Esophagus (tissue), 2 donors: ENCODE data around the gene MCEMP1. TPM values are rescaled to one million over a fixed set of nuclear protein-coding genes. Genes with fewer than 3 reads are reported as not detected.
A peak's percentile ranks its signal among the peaks of the same experiment; 100 is the strongest.

ENCODE experiments used
- H3K27ac ChIP-seq, 2 donors: one replicate each; pipeline ENCODE4 v1.5.1; 2013; ENCODE audit warnings: low read depth in 2 of 2, mild to moderate bottlenecking in 2 of 2, inconsistent platforms in 1 of 2, low read length in 1 of 2, moderate library complexity in 1 of 2
- H3K27me3 ChIP-seq, 2 donors: one replicate each; pipeline ENCODE4 v1.6.1; 2013; ENCODE audit warnings: low read length in 2 of 2, control low read depth in 1 of 2, mild to moderate bottlenecking in 1 of 2; ENCODE audit not compliant: insufficient read depth in 2 of 2, control insufficient read depth in 1 of 2
- H3K36me3 ChIP-seq, 2 donors: one replicate each; pipeline ENCODE4 v1.6.1; 2013; ENCODE audit warnings: low read length in 1 of 2; ENCODE audit not compliant: control insufficient read depth in 2 of 2, insufficient read depth in 2 of 2
- H3K4me1 ChIP-seq, 2 donors: one replicate each; pipeline ENCODE4 v1.6.1; 2013; ENCODE audit warnings: low read length in 1 of 2; ENCODE audit not compliant: control insufficient read depth in 2 of 2, insufficient read depth in 2 of 2
- H3K4me3 ChIP-seq, 2 donors: one replicate each; pipeline ENCODE4 v1.5.1; 2013; ENCODE audit warnings: low read length in 2 of 2, mild to moderate bottlenecking in 2 of 2, low read depth in 1 of 2, moderate library complexity in 1 of 2
- H3K9me3 ChIP-seq, 2 donors: one replicate each; pipeline ENCODE4 v1.6.1; 2013; ENCODE audit warnings: mild to moderate bottlenecking in 2 of 2, low read depth in 1 of 2, low read length in 1 of 2, moderate library complexity in 1 of 2; ENCODE audit not compliant: control insufficient read depth in 2 of 2, insufficient read depth in 1 of 2
- WGBS, 2 donors: extraction: QIAGEN DNeasy Blood & Tissue Kit; methylation state at CpG; one replicate each; pipeline ENCODE4 v1.1.7; 2013; 5-methylcytosine and 5-hydroxymethylcytosine counted together
- polyA plus RNA-seq, 2 donors: library from polyadenylated mRNA; stranded (reverse); fragments of 200-250 nt; gene quantifications; one replicate each; pipeline ENCODE4 v1.2.3, GENCODE V29; 2013
- donor health status: healthy with polysubstance abuse.
- donor health status: Bipolar disorder and iron deficiency.

The MCEMP1 gene
- polyA plus RNA-seq, 2 donors = 0.09 to 0.53 TPM

DNA sequence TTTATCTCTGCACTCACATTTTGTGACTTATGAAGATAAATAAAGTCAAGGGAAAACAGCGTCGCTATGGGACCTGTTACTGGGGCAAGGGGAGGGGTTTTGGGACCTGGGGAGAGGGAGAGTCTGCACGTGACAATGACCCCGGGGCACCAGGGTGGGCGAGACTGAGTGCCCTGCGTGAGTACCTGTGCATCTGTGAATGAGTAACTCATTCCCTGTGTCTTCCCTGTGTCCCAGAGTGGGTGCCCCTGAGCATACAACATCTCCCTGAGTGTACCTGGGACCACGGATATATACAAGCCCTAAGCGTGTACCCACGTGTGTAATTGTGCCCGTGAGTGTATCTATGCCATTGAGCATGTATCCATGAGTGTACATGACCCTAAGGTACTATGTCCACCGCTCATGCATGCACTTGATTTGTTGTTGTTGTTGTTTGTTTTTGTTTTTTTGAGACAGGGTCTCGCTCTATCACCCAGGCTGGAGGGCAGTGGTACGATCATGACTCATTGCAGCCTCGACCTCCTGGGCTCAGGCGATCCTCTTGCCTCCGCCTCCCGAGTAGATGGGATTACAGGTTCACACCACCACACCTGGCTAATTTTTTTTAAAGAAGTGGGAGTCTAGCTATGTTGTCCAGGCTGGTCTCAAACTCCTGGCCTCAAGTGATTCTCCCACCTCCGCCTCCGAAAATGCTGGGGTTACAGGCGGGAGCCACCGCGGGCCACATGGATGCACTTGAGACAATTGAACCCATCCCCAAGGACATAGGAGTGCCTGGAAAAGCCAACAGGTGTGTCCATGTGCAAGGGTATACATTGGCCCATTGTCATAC lies 3.1 kb downstream of the MCEMP1 start:
- Histone ChIP-seq H3K27ac (no peak overlapping the region), H3K9me3 (no peaks in the 10 kb centered on the region), H3K4me3 (peak overlapping the region; percentile 95 to 99), H3K27me3 (no peaks in the 10 kb centered on the region), H3K4me1 (peaks cover 0 to 21% of the 10 kb centered on the region in 2 donors), H3K36me3 (peaks cover 0 to 10% of the 10 kb centered on the region in 2 donors)
- 39 to 40% methylated on average over 22 of the region's 22 CpGs for WGBS, 2 donors

DNA sequence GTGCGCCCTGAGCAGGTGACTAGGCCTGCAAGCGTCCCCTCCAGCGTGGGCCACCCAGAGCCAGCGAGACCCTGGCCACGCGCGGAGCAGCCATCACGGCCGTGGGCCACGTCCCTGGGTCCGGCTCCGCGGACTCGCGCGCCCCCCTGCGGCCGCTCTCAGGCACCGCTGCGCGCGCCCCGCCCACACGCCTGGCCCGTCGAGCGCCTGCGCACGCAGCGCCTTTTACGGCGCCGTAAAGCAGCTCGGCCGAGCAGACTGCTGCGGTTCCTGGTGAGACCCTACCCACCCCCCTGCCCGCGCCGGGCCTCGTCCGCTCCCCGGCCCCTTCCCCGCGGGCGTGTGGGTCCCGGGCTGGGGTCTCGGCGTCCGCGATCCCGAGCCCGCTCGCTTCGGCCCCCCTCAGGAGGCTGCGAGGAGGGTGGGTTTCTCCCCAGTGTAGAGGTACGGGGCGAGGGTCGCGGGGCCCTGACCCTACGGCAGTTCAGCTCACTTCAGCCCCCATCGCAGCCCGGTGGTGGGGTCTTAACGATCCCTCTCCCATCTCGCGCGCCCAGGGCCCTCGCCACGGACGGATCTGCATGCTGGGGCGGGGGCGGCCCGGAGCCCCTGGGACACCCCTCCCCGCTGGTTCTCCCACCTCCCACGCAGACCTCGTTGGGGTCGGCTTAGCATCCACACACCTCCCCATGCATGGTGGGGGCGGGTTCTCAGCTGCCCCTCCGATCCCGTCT lies 3.9 kb downstream of the MCEMP1 start, which contains the start of gene TRAPPC5:
Gene TRAPPC5 (plus strand): TSS at position 228 of the 734 bp plus-strand sequence. CDS start 1,421 bp downstream, outside the sequence.
- H3K27me3 ChIP-seq = no peaks in the 10 kb centered on the region
- H3K4me1 ChIP-seq = peaks cover 0 to 21% of the 10 kb centered on the region in 2 donors
- peaks cover 0 to 10% of the 10 kb centered on the region in 2 donors for H3K36me3 ChIP-seq
- H3K9me3 ChIP-seq = no peaks in the 10 kb centered on the region
- peak within 1 kb of the TSS; percentile 95 to 99 for H3K4me3 ChIP-seq
- peak within 1 kb of the TSS; percentile 66 to 77 for H3K27ac ChIP-seq
- 0 to 1% methylated on average over 65 to 79 of the region's 79 CpGs for WGBS, 2 donors

DNA sequence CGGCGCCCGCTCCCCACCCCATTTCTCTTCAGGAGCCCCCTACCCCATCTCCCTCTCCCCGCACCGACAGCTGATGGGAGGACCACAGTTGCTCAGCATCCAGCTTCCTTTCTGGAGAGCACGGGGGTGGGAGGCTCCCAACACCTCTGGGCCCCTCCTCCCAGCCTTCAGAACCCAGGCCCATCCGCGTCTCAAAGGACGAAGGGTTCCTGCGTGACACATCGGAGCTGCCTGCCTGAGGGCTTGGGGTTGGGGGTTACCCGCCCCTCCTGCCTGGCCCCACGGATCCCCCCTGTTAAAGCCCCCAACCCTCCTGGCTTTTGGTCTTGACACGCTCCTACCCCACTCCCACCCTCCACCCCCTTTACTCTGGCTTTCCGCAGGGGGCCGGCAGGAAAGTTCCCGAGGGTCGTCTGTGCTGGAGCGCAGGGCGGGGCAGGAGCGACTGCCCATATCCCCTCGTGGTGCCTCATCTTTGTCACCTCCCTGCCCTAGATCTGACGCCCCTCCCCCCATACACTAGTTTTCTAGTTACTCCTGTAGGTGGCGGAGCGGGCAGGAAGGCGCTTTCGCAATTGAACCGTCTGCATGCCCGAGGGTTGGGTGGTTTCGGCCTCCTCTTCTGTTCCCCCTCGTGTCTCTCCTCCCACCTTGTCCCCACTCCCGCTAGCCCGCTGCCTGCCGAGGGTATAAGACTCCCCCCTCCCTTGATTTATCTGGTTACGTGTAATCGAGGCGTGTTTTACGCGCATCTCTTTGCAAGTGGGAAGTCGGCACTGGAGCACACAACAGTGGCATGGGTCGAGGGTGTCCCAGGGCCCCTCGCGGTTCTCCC lies 4.7 kb downstream of the MCEMP1 start:
- Histone ChIP-seq H3K9me3 (no peaks in the 10 kb centered on the region), H3K4me1 (peaks cover 0 to 21% of the 10 kb centered on the region in 2 donors), H3K4me3 (peak overlapping the region; percentile 95 to 99), H3K27me3 (no peaks in the 10 kb centered on the region), H3K36me3 (peaks cover 0 to 10% of the 10 kb centered on the region in 2 donors), H3K27ac (peak overlapping the region; percentile 66 to 77)
- 3 to 6% methylated on average over 43 of the region's 43 CpGs for WGBS, 2 donors

DNA sequence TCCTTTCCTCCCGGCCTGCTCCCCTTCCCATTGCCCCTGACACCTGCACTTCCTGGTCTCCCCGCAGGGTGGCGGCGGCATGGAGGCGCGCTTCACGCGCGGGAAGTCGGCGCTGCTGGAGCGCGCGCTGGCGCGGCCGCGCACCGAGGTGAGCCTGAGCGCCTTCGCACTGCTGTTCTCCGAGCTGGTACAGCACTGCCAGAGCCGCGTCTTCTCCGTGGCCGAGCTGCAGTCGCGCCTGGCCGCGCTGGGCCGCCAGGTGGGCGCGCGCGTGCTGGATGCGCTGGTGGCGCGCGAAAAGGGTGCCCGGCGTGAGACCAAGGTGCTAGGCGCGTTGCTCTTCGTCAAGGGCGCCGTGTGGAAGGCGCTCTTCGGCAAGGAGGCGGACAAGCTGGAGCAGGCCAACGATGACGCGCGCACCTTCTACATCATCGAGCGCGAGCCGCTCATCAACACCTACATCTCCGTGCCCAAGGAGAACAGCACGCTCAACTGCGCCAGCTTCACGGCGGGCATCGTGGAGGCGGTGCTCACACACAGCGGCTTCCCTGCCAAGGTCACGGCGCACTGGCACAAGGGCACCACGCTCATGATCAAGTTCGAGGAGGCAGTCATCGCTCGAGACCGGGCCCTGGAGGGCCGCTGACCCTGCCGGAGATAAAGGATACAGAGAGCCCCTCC lies 5.4 kb downstream of the MCEMP1 start:
- Histone ChIP-seq H3K27ac (no peak overlapping the region), H3K4me3 (peak overlapping the region in 1 of 2 donors; percentile 95), H3K27me3 (no peaks in the 10 kb centered on the region), H3K9me3 (no peaks in the 10 kb centered on the region), H3K4me1 (peaks cover 0 to 21% of the 10 kb centered on the region in 2 donors), H3K36me3 (peaks cover 0 to 10% of the 10 kb centered on the region in 2 donors)
- 83 to 84% methylated on average over 74 of the region's 74 CpGs for WGBS, 2 donors

DNA sequence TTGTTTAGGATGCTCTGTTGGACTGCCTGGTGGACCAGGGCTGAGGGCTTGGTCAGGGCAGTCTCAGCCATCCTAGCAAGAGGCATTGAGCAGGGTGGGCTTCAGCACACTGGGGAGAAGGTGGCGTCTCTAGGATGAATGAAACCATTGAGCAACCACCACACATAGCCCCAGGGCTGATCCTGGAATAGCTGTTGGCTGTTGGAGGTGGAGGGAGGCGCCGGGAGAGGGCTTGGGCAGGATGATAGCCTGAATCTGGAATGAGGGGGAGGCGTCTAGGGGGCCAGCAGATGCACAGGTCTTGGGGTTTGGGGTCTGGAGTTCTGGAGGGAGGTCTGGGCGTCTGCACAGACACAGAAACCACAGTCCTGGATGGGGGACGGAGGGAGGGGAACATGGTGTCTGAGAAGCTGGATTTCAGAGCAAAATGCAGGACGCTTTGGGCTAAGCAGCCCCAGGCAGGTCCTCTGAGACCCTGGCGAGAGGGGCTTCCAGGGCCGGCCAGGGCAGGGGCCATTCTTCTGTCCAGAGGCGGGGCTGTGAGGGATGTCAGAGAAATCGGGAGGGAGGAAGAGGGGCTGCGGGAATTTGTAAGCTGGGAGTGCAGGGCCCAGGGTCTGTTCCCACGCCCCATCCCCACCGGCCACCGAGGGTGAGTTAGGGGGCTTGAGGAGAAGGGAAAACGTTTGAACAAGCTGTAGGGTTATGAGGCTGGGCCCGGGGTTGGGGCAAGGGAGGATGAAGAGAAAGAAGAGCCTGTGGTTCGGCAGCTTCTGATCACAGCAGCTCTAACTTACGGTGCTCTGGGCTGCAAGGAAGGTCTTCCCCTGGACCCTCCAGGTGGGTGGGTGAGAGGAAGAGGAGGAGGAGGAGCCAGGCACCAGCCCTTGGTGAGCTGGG lies 8.9 kb downstream of the MCEMP1 start:
- Histone ChIP-seq H3K4me1 (peaks cover 0 to 12% of the 10 kb centered on the region in 2 donors), H3K9me3 (peaks cover 0 to 2% of the 10 kb centered on the region in 2 donors), H3K27me3 (no peaks in the 10 kb centered on the region), H3K4me3 (no peak overlapping the region), H3K36me3 (peaks cover 0 to 10% of the 10 kb centered on the region in 2 donors), H3K27ac (no peak overlapping the region)
- WGBS, 2 donors = 43% methylated on average over 19 of the region's 19 CpGs

DNA sequence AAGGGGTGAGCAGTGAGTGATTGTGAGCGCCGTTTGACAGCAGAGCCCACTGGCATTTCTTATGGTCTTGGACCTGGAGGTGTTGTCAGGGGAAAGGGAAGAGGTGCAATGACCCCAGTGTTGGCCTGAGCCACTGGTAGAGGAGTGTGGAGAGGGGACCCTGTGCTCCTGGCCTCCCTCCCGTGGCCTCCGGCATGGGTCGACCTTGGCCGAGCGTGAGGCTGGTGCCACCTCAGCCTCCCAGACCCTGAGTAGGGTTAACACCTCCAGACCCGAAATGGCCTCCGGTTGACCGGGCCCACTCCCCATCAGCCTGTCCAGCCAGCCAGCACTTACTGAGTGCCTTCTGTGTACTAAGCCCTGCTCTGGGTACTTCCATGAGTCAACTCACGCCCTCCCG lies 10.3 kb downstream of the MCEMP1 start:
- H3K27ac ChIP-seq = no peak overlapping the region
- H3K4me1 ChIP-seq = peaks cover 0 to 4% of the 10 kb centered on the region in 2 donors
- peaks cover 0 to 9% of the 10 kb centered on the region in 2 donors for H3K36me3 ChIP-seq
- 80 to 86% methylated on average over 12 of the region's 12 CpGs for WGBS, 2 donors
- H3K27me3 ChIP-seq = peaks cover 0 to 3% of the 10 kb centered on the region in 2 donors
- H3K4me3 ChIP-seq = no peak overlapping the region
- H3K9me3 ChIP-seq = peaks cover 0 to 4% of the 10 kb centered on the region in 2 donors

DNA sequence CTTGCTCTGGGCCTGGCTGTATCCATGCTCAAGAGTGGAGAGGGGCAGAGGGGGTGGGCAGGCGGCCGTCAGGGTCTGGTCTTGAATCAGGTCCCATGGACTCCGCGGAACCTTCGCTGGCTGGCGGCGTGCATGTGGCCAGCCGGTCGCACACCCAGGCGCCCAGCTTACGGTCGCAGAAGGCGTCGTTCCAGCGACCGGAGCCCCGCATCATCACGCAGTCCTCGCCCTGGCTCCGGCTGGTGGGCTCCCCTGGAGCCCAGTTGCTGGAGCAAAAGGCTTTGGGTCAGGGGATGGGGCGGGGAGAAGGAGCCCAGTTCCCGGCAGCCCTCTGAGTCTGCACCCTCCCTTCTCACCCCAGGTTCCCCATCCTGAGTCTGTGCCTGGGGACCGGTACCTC lies 12.3 kb downstream of the MCEMP1 start:
- Histone ChIP-seq H3K27me3 (peaks cover 0 to 3% of the 10 kb centered on the region in 2 donors), H3K4me1 (no peaks in the 10 kb centered on the region), H3K36me3 (no peaks in the 10 kb centered on the region), H3K9me3 (peaks cover 0 to 4% of the 10 kb centered on the region in 2 donors), H3K4me3 (no peak overlapping the region), H3K27ac (no peak overlapping the region)
- WGBS, 2 donors = 27 to 32% methylated on average over 22 to 23 of the region's 23 CpGs

DNA sequence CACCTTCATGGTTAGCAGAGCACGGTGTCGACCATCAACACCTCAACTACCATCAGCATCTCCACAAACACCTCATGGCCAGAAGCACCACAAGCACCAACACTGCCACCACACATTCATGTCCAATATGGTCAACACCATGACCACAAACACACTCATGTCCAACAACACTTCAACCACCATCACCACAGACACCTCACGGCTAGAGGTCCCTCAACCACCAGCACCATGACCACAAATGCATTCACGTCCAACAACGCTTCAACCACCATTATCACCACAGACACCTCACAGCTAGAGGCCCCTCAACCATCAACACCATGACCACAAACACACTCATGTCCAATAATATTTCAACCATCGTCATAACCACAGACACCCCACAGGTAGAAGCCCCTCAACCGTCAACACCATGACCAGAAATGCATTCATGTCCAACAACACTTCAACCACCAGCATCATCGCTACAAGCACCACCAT lies 13.9 kb downstream of the MCEMP1 start:
- no peaks in the 10 kb centered on the region for H3K36me3 ChIP-seq
- peaks cover 0 to 3% of the 10 kb centered on the region in 2 donors for H3K27me3 ChIP-seq
- H3K27ac ChIP-seq = no peak overlapping the region
- H3K4me3 ChIP-seq = no peak overlapping the region
- H3K9me3 ChIP-seq = peaks cover 0 to 4% of the 10 kb centered on the region in 2 donors
- no peaks in the 10 kb centered on the region for H3K4me1 ChIP-seq
- 80 to 82% methylated on average over 8 of the region's 8 CpGs for WGBS, 2 donors
